ENCODE results near the gene GPS1.
A peak's percentile ranks its signal among the peaks of the same experiment; 100 is the strongest.

GPS1 gene

DNA sequence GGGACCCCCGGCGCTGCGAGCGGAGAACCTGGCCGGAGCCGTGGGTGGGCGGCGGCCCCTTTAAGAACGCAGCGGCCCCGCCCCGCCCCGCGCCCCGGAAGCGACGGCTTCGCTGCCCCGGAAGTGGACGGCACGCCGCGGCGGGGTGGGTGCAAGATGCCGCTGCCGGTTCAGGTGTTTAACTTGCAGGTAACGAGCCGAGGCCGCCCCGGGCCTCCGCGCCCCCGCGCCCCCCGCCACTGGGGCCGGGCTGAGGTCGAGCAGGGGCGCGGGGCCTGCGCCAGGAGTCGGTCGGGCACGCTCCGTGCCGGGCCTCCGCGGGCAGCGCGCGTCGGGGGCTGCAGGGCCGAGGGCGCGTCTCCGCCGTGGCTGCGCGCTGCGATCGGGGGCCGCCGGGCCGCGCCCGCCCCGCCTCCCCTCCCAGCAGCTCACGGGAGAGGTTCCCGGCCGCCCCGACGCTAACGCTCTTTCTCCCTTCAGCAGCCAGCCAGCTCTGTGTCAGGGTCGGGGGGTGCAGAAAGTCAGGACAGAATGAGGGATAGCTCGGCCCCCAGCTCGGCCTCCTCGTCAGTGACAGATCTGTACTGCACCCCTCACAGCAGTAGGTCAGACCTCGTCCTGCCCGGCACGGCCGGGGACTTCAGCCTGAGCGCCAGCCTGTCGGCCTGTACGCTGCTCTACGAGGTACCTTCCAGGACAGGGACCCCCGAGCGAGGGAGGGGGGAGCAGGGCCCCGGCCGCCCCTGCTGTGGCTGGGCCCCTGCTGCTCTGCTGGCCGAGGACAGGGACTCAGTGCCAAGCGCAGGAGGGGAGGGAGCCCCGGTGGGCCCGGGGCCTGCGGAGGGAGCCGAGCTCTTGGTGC lies at the start of gene GPS1, which contains the start of gene RFNG:
Gene GPS1 (plus strand): TSS at position 123 of the 862 bp plus-strand sequence. CDS start 34 bp downstream, at position 157.
Gene RFNG (minus strand): TSS at position 36 of the 862 bp plus-strand sequence. CDS start 45 bp downstream, outside the sequence.
- DNase-seq (ENCODE audit: low read depth): peak; percentile 62

DNA sequence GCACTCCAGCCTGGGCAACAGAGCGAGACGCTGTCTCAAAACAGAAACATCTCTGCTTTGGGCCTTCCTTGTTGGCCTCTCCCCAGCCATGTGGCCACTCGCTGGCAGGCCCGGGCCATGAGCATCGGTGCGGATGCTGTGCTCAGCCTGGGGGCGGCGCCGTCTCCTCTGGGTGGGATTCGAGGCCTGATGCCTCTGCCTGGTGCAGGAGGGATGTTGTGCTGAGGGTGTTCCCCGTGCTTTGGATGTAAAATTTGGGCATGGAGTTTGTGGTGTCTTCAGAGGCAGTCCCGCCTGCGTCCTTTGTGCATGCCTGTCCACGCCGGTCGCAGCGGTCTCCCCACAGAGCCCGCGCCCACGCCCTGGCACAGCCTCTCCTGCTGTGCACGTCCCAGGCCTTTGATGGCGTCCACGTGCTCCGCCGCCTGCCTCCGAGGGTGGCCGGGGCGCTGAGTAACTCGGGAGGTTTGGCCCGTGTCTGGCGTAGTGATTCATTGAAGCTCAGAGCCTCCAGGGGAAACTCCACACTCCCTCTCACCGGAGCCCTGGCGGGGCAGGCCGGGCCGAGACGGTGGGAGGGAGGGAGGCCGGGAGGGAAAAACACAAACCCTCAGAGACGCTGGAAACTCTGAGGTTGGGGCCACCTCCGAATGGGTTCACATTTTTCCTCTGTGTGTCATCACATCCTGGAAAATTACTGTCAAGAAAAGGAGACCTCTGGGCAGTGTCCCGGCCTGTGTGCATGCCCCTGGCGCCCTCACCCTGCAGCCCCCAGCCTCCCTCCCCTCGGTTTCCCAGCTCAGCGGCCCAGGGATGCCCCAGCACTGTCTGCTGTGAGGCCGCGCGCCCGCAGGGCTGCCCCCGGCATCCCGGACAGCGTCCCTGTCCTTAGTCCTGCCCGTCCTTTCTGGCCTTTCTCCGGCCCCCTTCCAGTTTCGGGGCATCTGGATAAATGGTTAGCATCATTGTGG lies 48.0 kb upstream of the GPS1 start:
- DNase-seq (ENCODE audit: low read depth): peak; percentile 98

DNA sequence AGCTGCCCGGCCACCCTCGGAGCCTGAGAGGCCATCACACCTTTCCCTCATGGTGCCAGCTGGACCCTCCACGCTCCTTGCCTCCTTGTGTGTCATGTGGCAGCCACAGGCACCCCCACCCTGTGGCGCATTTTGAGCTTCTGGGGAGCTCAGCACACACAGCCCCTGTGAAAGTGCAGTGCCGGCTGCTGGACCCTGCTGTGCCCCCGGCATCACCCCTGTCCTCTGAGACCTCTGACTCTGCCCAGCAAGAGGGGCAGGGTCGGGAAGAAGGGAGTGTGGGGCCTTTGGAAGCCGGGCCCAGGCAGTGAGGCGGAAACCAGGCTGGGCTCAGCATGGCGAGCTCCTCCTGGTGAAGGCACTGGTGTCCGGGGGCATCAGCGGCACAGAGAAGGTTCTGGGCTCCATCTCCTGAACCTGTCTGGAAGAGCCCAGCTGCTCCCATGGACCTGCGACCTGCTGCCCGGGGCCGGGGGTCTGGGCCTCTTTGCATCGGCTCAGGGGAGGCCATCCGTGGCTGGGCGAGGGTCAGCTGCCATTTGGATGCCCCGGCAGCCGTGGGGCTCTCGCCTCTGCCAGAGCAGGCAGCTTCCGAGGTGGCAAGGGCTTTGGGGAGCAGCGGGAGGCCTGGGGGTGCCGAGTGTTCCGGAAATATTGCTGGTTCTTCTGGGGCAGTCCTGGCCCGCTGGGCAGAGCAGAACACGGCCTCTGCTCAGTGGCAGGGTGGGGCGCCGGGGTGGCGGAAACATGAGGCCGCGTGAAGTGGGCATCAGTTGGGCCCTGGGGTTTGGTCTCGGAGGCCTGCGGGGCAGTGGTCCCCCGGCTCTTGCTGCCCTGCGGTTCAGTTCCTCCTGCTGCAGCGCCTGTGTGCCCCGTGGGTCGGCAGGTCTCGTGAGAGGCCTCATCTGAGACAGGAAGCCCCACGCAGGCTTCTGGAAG lies 46.9 kb upstream of the GPS1 start:
- no peak for DNase-seq (ENCODE audit: low read depth)

DNA sequence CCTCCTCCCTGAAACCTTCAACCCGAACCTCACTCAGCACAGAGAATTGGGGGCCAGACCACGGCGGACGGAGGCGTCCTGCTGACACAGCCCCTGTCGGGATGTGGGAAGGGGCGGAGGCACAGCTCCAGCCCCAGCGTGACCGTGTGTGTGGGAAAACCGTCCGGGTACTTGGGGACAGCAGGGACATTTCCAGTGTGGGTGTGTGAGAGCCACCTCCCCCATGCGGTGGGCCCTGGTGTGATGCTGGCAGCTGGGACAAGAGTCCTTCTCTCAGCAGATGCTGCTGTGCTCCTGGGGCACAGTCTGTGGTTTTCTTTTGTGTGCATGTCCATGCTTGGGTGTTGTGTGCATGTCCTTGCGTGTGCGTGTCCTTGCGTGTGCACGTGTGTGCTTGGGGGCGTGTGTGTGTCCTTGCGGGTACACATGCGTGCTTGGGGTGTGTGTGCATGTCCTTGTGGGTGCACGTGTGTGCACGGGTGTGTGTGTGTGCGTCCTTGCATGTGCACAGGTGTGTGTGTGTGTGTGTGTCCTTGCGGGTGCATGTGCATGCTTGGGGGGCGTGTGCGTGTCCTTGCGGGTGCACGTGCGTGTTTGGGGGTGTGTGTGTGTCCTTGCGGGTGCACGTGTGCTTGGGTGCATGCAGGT lies 45.9 kb upstream of the GPS1 start:
- no peak for DNase-seq (ENCODE audit: low read depth)

DNA sequence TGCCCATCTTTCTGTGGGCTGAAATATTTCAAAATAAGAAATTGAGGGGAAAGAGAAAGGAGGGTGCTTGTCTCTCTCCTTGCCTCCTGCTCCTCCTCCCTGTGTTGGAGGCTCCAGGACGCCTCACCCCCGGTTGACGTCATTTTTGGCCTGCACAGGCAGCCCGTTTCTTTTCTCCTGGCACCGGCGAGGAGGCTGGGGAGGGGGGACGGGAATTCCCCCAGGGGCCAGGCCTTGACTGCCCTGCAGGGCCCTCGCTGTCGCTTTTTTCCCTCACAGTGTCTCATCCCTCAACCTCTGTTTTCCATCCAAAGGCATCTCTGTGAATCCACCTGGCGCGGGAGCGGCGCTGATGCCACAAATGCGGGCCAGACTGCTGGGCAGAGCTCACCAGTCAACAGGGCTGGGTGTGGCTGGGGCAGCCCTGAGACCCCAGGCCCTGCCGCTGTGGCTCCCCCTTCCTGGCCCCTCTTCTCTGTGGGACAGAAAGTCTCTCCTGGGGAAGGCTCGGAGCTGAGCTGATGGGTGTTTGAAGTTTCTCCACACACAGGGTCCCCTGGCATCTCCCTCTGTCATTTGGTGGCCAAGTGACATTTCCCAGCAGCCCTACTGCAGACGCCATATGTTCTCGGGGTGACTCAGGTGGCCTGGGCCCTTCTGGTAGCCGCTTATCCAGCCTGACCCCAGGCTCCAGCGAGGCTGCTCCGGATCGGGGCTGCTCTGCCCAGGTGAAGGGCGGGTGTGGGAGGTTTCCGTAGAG lies 45.0 kb upstream of the GPS1 start:
- peak; percentile 61 for DNase-seq (ENCODE audit: low read depth)

DNA sequence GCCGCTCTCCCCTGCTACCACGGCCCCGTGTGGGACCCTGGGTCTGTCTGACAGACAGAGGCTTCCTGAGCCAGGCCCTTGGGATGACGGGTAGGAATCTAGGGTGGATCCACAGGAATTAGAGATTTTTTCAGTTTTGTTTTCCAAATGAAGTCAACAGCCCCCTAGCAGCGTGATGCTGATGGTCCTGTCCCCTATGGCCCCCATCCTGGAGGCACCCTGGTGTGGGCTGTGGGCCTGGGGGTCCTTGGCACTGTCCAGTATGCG lies 44.5 kb upstream of the GPS1 start:
- no peak for DNase-seq (ENCODE audit: low read depth)

DNA sequence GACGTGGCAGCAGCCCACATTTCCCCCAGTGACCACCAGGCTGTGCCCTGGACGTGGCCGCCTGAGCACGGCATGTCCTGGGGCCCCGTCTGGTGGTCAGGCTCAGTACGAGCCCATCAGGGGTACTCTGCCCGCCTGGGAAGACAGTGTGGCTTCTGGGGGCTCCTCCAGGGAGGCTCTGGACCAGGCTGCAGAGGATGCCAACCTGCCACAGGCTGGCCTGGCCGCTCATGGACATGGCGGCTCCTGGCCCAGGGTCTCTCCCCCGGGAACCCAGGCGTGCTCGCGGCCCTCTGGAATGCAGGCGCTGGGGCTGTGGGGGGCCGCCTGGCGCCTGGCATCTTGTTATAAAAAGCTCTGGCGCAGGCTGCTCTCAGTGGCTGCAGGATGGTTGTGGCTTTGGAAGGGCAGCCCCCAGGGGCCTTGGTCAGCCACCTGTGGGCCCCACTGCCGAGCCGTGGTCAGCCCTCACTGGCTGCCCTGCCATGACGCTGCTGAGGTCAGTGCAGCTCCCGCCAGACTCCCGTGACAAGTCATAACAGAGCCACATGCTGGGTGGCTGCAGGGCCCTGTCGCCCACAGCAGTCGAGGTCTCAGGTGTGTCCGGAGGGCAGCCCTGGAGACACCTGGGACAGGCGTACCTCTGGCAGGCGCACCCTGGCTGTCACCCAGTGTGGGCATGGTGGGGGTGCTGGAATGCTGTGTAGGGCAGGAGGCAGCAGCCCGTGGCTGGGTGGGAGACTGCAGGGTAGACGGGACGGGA lies 44.0 kb upstream of the GPS1 start:
- DNase-seq (ENCODE audit: low read depth): no peak

DNA sequence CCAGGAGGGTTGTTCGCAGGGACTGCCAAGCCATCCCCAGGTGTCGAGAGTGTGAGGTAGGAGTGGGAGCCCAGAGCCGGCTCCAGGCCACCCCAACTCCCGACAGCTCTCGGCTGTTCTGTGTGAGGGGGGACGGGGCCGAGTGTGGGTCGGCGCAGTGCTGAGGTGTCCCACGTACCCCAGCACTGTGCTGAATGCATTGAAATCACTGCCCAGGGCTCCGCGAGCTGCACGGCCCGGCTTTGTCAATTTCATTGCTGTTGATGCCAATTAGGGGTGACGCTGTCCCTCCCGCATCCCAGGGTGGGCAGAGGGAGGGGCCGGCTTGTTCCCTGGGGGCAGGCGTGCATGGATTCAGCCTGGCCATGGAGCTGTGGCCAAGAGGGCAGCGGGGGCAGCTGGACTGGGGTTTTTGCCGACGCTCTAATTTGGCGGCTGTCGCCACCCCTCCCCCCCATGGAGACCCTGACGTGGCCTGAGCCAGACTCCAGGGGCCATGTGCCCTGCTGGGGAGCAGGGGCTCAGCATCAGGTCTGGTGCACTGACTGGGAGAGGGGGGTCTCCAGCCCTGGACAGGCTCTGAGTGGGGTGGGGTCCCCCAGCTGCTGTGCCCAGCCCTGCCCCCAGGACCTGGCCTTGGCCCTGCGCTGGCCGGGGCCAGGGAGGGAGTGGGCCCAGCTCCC lies 43.3 kb upstream of the GPS1 start:
- no peak for DNase-seq (ENCODE audit: low read depth)

DNA sequence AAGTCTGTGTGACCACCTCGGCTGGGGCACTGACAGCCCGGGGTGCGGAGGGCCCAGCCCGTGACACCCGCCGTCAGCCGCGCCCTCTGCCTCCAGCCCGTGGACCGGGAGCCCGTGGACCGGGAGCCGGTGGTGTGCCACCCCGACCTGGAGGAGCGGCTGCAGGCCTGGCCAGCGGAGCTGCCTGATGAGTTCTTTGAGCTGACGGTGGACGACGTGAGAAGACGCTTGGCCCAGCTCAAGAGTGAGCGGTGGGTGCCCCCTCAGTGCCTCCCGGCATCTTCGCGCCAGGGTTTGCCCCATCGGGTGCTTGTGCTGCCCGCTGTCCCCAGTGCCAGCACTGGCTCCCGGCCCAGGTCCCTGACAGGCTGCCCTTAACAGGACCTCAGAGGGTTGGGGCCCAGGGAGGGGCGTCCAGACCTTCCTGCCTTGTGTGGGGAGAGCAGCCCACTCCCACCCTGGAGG lies 42.7 kb upstream of the GPS1 start:
- no peak for DNase-seq (ENCODE audit: low read depth)

DNA sequence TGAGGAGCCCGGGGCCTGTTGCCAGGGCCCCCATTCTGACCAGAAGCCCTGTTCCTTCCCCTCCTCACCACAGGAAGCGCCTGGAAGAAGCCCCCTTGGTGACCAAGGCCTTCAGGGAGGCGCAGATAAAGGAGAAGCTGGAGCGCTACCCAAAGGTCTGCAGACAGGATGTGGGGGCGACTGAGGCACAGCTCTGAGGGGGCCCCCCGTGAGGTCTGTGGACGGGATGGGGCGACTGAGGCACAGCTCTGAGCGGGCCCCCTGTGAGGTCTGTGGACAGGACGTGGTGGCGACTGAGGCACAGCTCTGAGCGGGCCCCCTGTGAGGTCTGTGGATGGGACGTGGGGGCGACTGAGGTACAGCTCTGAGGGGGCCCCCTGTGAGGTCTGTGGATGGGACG lies 42.3 kb upstream of the GPS1 start:
- no peak for DNase-seq (ENCODE audit: low read depth)

DNA sequence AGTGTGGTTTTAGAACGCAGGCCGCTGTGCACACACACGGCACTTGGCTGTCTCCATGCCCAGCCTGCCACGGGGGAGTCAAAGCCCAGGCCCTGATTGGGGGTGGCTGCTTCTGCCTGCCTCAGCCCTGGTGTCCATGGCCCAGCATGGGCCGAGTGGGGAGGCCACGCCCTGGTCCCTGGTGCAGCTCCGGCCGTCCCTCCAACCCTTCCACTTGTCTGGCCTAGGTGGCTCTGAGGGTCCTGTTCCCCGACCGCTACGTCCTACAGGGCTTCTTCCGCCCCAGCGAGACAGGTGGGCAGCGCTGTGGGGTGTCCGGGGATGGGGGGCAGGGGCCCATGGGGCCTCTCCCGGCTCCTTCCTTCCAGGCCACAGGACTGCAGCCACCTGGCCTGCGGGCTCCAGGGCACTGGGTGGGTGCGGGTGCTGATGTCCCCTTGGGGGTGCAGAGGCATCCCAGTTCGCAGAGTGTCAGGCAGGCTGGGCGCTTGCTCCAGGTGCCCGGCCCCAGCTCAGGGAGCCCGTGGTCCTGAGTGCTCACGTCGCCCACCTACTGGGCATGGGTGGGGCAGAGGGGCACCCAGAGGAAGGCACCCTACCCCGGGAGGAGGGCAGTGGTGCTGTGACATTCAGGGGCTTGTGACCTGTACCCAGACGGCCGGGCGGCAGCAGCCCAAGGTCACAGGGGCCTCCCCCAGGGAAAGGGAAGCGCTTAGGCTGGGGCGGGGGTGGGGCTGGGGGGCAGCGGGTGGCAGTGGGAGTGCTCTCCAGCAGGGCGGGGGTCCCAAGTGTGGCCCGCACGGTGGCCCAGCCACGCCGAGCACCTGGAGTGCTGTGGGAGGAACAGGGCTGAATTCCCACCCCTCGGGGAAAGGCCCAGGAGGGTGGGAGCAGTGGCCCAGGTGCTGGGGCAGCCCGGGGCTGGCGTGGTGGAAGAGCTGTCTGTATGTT lies 40.8 kb upstream of the GPS1 start:
- no peak for DNase-seq (ENCODE audit: low read depth)

DNA sequence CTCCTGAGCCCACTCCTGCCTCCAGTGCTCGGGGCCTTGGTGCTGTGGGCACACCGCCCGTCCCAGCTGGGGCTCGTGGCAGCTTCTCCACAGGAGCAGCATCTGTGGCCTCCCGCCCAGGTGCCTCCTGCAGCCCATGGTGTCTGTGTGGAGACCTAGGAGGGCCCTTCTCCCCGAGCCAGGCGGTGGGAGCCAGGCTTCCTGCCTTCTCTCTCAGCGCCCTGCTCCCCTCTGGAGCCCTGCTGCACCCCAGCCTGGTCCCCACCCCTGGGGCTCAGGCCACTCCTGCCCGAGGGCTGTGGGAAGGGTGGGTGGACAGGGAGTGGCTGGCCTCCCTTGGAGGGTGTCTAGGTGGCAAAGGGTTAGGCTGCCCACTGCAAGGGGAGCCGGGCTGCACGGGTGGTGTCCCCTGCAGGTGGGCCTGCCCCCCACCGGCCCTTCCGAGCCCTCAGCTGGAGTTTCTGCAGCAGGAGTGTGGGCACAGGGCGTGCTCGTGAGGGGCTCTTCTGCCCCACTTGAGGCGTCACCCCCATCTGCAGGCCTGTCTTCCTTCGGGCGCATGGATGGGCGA lies 40.0 kb upstream of the GPS1 start:
- no peak for DNase-seq (ENCODE audit: low read depth)

DNA sequence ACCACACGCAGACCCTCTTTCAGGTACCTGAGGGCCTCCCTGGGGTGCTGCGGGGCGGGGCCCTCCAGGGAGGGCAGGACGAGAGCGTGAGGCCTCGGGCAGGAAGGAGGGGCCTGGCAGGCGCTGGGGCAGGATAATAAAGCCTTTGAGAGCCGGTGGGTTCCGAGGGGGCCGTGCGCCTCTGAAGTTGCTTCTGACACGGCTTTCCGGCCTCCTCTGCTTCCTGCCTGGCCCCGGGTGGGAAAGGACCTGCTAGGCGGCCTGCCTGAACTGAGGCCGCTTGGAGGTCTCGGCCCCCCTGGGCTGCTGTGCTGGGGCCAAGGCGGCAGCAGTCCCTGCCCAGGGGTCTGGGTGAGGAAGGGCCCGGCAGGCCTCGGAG lies 39.4 kb upstream of the GPS1 start:
- DNase-seq (ENCODE audit: low read depth): no peak

DNA sequence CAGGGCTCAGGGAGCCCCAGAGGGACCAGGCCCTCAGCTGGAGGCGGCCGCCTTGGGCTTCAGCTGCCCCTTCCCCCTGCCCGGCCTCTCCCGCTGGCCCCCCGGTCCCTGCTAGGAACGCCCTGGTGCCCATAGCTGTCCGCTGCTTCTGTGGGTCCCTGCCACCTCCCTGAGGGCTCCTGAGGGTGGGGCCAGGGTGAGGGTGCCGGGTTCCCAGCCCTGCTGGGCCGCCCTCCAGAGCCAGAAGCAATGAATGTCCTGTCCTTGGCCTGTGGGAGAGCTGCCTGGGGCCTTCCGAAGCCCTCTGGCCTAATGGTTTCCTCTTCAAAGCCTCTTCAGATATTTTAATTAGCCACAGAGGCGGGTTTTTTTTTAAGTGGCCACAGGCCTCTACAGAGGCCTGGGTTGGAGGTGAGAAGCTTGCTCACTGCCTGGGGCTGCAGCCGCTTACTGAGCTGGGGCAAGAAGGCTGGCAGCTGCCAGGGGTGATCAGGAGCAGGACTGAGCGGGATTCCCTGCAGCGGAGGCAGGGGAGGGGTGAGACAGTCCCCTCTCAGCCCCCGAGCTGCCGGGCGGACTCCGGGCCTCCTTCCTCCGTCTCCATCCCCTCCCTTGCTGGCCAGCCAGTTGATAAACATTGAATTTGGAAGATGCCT lies 38.9 kb upstream of the GPS1 start:
- peak; percentile 60 for DNase-seq (ENCODE audit: low read depth)

DNA sequence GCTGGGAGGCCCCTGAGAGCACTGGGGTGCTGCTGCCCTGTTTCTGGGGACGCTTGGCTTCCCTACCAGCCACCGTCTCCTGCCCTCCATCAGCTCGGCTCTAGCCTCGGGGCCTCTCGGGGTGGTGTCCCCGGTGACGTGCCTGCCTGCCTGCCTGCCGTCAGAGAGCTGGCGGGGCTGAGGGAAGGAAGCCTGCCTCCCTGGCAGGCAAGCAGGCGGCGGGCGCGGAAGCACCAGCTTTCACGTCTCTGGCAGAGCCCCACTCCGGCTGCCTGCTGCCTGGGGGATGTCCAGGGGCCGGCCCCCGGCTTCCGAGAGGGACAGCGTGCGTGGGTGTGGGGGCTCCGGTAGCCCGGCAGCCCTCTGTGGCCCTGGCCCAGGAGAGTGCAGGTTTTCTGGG lies 38.4 kb upstream of the GPS1 start:
- DNase-seq (ENCODE audit: low read depth): peak; percentile 59

DNA sequence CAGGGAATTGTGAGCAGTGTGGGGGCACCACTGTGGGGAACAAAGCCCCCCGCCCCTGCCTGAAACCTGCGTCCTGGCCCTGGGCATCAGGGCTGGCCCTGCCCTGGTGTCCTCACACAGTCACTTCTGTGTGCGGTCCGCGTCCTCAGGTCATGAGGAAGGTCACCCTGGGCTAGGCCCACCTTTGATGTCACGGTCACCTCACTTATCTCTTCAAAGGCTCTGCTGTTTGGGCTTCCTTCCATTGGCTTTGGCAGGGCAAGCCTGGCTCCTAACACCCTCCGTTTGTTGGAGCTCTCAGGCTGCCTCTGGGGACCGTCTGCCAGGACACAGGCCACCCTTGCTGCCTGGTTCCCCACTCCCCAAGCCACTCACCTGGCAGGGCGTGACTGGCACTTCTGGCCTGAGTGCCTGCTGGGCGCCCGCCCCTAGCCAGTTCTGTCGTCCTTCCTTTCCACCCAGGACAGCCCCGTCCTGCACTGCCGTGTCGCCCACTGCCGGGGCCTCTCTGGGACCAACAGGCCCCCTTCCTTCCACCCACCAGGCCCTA lies 37.9 kb upstream of the GPS1 start:
- no peak for DNase-seq (ENCODE audit: low read depth)

DNA sequence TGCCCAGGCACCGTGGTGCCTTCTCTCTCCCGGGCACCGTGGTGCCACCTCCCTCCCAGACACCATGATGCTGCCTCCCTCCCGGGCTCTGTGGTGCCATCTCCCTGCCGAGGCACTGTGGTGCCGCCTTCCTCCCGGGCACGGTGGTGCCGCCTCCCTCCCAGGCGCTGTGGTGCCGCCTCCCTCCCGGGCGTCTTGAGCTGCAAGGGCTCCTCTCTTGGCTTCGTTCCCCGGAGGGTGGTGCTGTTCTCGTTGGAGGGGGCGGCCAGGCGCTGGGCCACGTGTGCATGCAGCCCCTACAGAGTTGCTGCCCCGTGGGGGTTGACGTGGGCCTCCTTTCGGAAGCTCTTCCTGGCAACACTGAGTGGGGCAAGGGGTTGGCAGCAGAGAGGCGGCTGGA lies 37.3 kb upstream of the GPS1 start:
- DNase-seq (ENCODE audit: low read depth): no peak

Measured in EH (cell line).